GM12872 (cell line): ENCODE measurements around the gene C1orf74.

Experiments used
- TF ChIP-seq, protein P1 (sequence below): IDR thresholded peaks from 3 replicates; pipeline ENCODE4 v1.5.1; 2011; ENCODE audit warnings: low read depth, mild to moderate bottlenecking, low read length, moderate library complexity; ENCODE audit not compliant: insufficient read depth

The C1orf74 gene

DNA sequence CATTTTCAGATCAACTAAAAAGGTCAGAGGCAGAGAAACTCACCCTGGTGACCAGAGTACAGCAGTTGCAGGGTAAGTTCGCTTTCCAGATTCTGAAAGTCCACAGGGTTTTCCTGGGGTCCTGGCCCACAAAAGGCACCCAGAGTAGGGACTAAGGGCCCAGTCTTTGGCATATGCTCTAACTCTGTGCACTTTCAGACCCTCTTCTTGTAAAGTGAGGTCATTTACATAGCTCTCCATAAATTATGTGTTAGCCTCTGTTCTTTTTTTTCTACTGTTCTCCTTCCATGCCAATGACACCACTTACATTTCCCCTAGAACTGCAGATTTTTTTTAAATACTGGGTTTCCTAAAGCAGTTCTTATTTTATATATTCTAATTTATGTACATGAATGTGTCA, 6.3 kb downstream of the C1orf74 start:
- TF ChIP-seq, protein P1, sequence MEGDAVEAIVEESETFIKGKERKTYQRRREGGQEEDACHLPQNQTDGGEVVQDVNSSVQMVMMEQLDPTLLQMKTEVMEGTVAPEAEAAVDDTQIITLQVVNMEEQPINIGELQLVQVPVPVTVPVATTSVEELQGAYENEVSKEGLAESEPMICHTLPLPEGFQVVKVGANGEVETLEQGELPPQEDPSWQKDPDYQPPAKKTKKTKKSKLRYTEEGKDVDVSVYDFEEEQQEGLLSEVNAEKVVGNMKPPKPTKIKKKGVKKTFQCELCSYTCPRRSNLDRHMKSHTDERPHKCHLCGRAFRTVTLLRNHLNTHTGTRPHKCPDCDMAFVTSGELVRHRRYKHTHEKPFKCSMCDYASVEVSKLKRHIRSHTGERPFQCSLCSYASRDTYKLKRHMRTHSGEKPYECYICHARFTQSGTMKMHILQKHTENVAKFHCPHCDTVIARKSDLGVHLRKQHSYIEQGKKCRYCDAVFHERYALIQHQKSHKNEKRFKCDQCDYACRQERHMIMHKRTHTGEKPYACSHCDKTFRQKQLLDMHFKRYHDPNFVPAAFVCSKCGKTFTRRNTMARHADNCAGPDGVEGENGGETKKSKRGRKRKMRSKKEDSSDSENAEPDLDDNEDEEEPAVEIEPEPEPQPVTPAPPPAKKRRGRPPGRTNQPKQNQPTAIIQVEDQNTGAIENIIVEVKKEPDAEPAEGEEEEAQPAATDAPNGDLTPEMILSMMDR = no peak

DNA sequence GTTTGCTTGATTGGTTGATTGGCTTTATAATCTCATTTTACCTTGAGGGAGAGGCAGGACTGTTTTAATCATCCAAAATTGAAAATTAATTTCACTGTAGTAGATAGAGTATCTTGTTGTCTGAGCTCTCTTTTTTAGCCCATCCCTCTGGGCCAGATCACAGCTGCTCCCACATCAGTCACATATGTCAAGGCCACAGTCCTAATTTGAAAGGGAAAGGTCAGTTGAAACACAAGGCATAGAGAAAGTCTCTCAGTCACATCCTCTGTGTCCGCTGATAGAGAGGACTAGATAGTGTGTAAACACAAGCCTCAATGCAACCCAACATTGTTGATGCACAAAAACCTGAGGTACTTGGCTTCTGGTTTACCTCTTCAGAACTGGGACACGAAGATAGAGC, 6.8 kb downstream of the C1orf74 start:
- TF ChIP-seq, protein P1 = no peak

DNA sequence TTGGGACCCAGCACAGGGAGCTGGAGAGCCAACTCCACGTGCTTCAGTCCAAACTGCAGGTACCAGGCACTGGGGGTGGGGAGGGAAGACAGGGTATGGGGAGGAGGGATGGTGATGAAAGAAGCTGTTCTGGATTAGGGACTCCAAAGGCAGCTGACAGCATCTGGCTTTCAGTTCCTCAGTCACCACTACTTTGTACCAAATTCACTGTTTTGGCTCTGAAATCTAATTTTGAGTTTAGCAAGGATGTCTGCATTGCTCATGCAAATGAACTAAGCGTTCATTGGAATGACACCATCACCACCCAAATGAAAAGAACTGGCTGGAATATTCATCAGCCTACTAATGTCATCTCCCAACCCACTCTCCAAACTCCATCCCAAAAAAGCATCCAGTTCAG, 8.7 kb downstream of the C1orf74 start:
- TF ChIP-seq, protein P1 = no peak

DNA sequence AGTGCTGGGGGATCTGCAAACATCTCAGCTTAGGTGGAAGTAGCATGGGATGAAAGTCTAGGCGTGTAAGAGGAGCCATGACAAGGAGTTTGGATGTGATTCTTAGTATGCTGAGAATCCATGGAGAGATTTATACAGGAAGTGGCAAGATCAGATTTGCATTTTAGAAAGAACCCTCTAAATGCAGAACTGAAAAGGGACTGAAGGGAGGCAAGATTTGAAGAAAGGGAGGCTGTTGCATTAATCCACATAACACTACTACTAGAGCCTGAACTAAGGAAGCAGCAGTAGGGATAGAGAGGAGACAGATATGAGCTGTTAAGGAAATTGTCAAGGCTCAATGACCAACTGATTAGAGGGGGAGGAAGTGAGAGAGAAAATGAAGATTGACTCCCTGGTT, 9.8 kb downstream of the C1orf74 start:
- TF ChIP-seq, protein P1 = no peak

DNA sequence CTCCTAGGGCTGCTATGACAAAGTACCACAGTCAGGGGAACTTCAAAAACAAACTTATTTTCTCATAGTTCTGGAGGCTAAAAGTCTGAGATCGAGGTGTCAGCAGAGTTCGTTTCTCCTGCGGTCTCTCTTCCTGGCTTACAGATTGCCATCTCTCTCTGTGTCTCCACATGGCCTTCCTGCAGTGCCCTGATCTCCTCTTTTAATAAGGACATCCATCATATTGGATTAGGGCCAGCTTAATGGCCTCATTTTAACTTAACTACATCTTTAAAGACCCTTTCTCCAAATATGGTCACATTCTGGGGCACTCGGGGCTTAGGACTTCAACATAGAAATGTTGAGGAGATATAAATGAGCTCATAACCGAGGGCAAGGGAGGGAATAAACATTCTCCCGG, 12.2 kb downstream of the C1orf74 start:
- TF ChIP-seq, protein P1 = no peak

DNA sequence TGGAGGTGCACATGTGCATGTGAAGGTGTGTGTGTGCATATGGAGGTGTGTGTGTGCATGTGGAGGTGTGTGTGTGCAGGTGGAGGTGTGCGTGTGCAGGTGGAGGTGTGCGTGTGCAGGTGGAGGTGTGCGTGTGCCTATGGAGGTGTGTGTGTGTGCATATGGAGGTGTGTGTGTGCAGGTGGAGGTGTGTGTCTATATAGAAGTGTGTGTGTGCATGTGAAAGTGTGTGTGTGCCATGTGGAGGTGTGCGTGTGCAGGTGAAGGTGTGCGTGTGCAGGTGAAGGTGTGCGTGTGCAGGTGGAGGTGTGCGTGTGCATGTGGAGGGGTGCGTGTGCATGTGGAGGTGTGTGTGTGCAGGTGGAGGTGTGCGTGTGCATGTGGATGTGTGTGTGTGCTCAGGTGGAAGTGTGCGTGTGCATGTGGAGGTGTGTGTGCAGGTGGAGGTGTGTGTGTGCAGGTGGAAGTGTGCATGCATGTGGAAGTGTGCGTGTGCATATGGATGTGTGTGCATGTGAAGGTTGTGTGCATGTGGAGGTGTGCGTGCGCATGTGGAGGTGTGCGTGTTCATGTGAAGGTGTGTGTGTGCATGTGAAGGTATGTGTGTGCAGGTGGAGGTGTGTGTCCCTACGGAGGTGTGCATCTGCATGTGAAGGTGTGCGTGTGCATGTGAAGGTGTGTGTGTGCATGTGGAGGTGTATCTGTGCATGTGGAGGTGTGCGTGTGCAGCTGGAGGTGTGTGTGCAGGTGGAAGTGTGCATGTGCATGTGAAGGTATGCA, 13.5 kb downstream of the C1orf74 start:
- TF ChIP-seq, protein P1 = no peak

DNA sequence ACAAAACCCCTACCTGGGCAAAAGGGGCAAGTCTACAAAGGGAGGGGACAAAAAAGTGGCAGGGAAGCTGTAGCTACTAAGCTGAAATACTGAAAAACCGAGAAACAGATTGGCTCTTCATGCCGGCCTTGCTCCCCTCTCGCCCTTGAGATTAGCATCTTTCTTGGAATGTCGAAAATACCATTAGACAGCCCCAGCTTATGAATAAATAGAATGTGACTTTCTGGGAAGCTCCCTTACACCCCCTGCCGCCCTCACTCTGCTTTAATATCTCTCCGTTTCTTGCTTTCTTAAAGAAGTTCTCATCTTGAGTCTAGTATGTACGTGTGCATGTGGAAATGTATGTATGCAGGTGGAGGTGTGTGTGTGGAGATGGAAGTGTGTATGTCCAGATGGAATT, 14.4 kb downstream of the C1orf74 start:
- TF ChIP-seq, protein P1 = 0 out of 3 replicates have a peak, but pooled peaks have one; percentile 5
